Right lobe of liver (tissue), 6 donors: ENCODE results near the gene POLE. TPM values are rescaled to one million over a fixed set of nuclear protein-coding genes. Genes with fewer than 3 reads are reported as not detected.

ENCODE experiments used
- ATAC-seq, 4 donors: fragments of 200-7000 bp; cut with Tn5 transposase; one replicate each; pipeline ENCODE4 v1.9.1; 2020; ENCODE audit warnings: mild to moderate bottlenecking in 4 of 4, moderate library complexity in 4 of 4
- DNase-seq, 3 donors: peaks; one replicate each; pipeline ENCODE4 v3.0.0-alpha.2; 2020
- H3K27ac ChIP-seq, 3 donors: fragments of 200-600 bp; one replicate each; pipeline ENCODE4 v1.8.0; 2022
- H3K27me3 ChIP-seq, 2 donors: fragments of 200-600 bp; one replicate each; pipeline ENCODE4 v1.8.0; 2022
- H3K36me3 ChIP-seq, 4 donors: fragments of 200-600 bp; sonication (generic) in 1 of 4; one replicate each; pipeline versions ENCODE4 v1.5.1 to v1.8.0; 2017 to 2022; ENCODE audit warnings: control low read depth in 1 of 4
- H3K4me1 ChIP-seq, 4 donors: fragments of 200-600 bp; sonication (generic) in 1 of 4; one replicate each; pipeline versions ENCODE4 v1.5.1 to v1.8.0; 2017 to 2022; ENCODE audit warnings: control low read depth in 1 of 4
- H3K4me3 ChIP-seq, 3 donors: fragments of 200-600 bp; one replicate each; pipeline ENCODE4 v1.8.0; 2022
- H3K9me3 ChIP-seq, 4 donors: fragments of 200-600 bp; sonication (generic) in 1 of 4; one replicate each; pipeline versions ENCODE4 v1.5.1 to v1.8.0; 2017 to 2022; ENCODE audit warnings: control low read depth in 1 of 4
- CTCF ChIP-seq, 4 donors: fragments of 200-600 bp in 3 of 4; fragments of 450-650 bp in 1 of 4; IDR thresholded peaks; one replicate each; pipeline versions ENCODE4 v1.5.1 to v1.8.0; 2016 to 2022; ENCODE audit warnings: antibody characterized with exemption in 4 of 4, mild to moderate bottlenecking in 2 of 4
- POLR2A ChIP-seq: fragments of 450-650 bp; IDR thresholded peaks from one replicate; pipeline ENCODE4 v1.6.1; 2017; ENCODE audit warnings: antibody characterized with exemption, mild to moderate bottlenecking
- WGBS: methylation state at CpG from one replicate; pipeline ENCODE4 v1.1.6; 2018; ENCODE audit warnings: low coverage, low lambda C conversion rate; ENCODE audit not compliant: insufficient coverage; ENCODE audit errors: missing lambda C conversion rate; 5-methylcytosine and 5-hydroxymethylcytosine counted together
- intact Hi-C, 2 donors: fragments of 100-400 bp; cut with DNase I; formaldehyde crosslinking; loops; one replicate each; pipeline versions ENCODE4 v1.11.2 to v1.14.1; 2022
- total RNA-seq, 6 experiments: library from RNA; depleted of rRNA in 2 of 6; stranded (reverse); fragments of >200 nt in 2 of 6; fragmentation: NEBNext Ultra II Directional in 3 of 6; extraction: Animal tissue kit (Norgen Biotek cat#: 25700) in 3 of 6; gene quantifications; one replicate each; pipeline versions ENCODE4 v1.1.0 to v1.2.4, GENCODE V29; 2016 to 2023
- donor health status: DM: no; HTN: yes; CAD: no.
- donor health status: DM: no; HTN: no; CAD: no.
- donor health status: DM: no; HTN: no; CAD: no.
- donor health status: DM: no; HTN: yes; CAD: no.
- donor health status: DM: no; HTN: yes; CAD: no.

POLE gene
- total RNA-seq, 6 experiments from 2014 or later, result 13.6 to 34.0 (median 22.7) TPM

- H3K4me3 ChIP-seq, result no peak overlapping the region
- DNase-seq (peak; percentile 88 to 94 (median 91)), ATAC-seq (peak; percentile 71 to 77 (median 74))
- 15% methylated on average over 19 of the region's 25 CpGs for WGBS
- peak overlapping the region; percentile 72 to 87 (median 86) for H3K27ac ChIP-seq
- H3K9me3 ChIP-seq, result no peaks in the 10 kb centered on the region
- intact Hi-C loops, result no loop called here
- no peaks in the 10 kb centered on the region for H3K27me3 ChIP-seq
- H3K36me3 ChIP-seq, result no peaks in the 10 kb centered on the region
- peaks cover 0 to 51% (median 20%) of the 10 kb centered on the region in 4 donors for H3K4me1 ChIP-seq
- TF ChIP-seq CTCF (IDR thresholded peaks at IDR 0.05) (no peak), POLR2A (peak; percentile 69)
Observed at GRCh38 chr12:132608231-132609171, 78.6 kb downstream of the POLE start.

DNA sequence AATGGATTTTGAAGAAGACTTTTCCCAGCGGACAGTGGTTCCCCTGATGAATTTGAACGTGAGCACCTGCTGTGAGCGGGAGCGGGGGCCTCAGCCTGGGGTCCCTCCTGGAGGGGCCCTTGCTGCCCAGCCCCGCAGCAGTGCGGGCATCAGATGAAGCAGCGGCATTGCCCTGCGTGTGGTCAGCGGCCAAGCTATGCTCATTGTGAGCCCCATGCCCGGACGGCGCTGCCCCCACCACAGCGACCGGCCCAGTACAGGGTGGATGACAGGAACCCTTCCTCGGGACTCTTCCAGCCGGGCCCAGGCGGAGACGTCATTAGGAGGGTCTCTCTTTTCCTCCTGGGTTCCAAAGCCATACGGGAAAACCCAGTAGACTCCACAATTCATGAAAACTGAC is 80.2 kb downstream of the POLE start:
- no peaks in the 10 kb centered on the region for H3K9me3 ChIP-seq
- 98% methylated on average over 5 of the region's 19 CpGs for WGBS
- no peak for TF ChIP-seq POLR2A
- no peak for TF ChIP-seq CTCF (IDR thresholded peaks at IDR 0.05)
- DNase-seq, result peak in 1 of 3 donors; percentile 40
- no peaks in the 10 kb centered on the region for H3K27me3 ChIP-seq
- no peak overlapping the region for H3K4me3 ChIP-seq
- ATAC-seq, result no peak
- H3K36me3 ChIP-seq, result no peaks in the 10 kb centered on the region
- peaks cover 0 to 51% (median 20%) of the 10 kb centered on the region in 4 donors for H3K4me1 ChIP-seq
- H3K27ac ChIP-seq, result no peak overlapping the region
- intact Hi-C loops, result no loop called here

- peaks cover 0 to 54% (median 20%) of the 10 kb centered on the region in 4 donors for H3K4me1 ChIP-seq
- TF ChIP-seq POLR2A (no peak), CTCF (IDR thresholded peaks at IDR 0.05) (no peak)
- intact Hi-C loops, result no loop called here
- ATAC-seq (no peak), DNase-seq (peak in 1 of 3 donors; percentile 37)
- WGBS, result 74% methylated on average over 15 of the region's 16 CpGs
- no peaks in the 10 kb centered on the region for H3K9me3 ChIP-seq
- H3K36me3 ChIP-seq, result no peaks in the 10 kb centered on the region
- H3K27me3 ChIP-seq, result no peaks in the 10 kb centered on the region
- H3K27ac ChIP-seq, result no peak overlapping the region
- H3K4me3 ChIP-seq, result no peak overlapping the region
Observed at GRCh38 chr12:132606466-132606865, 80.7 kb downstream of the POLE start.

DNA sequence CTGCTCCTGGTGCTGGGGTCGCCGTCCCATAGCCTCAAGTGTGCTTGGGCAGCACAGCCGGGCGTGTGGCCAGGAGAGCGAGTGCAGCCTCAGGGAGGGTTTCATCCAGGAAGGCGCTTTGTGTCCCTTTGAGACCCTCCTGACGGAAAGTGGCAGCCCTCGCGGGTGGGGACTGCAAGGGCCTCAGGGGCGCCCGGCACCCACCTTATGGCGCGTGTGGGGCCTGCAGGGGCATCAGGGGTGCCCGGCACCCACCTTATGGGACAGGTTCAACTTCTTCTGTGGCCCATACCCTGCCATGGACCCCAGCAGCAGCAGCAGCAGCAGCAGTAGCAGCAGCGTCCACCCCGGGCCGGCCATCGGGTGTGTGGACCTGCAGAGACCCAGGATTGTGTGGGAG is 81.2 kb downstream of the POLE start:
- Histone ChIP-seq H3K27ac (peak overlapping the region; percentile 11 to 90 (median 69)), H3K4me3 (no peak overlapping the region), H3K36me3 (no peaks in the 10 kb centered on the region), H3K9me3 (no peaks in the 10 kb centered on the region), H3K27me3 (no peaks in the 10 kb centered on the region), H3K4me1 (peaks cover 0 to 57% (median 20%) of the 10 kb centered on the region in 4 donors)
- ATAC-seq, result no peak
- peak in 1 of 3 donors; percentile 44 for DNase-seq
- no CpG with 5 or more reads among the region's 18 CpGs for whole genome bisulfite sequencing
- intact Hi-C loops, result no loop called here
- TF ChIP-seq POLR2A, result no peak
- no peak for TF ChIP-seq CTCF (IDR thresholded peaks at IDR 0.05)
